Naive thymus-derived CD4-positive, alpha-beta T cell (primary cell): Measurements from ENCODE around the gene BLID. TPM values are rescaled to one million over a fixed set of nuclear protein-coding genes. Genes with fewer than 3 reads are reported as not detected.

Experiments
- ATAC-seq: fragments of 150-1000 bp; cut with Tn5 transposase; 2 replicates; pipeline ENCODE4 v1.10.0; 2021; ENCODE audit warnings: mild to moderate bottlenecking, moderate library complexity
- CTCF ChIA-PET: fragments of 350-600 bp; sonication (Branson Sonifier 250); formaldehyde crosslinking; loops from one replicate; lab custom pipeline; 2021; ENCODE audit warnings: antibody characterized with exemption; lab: Charles Lee
- POLR2A ChIA-PET: fragments of 350-600 bp; sonication (Branson Sonifier 250); formaldehyde crosslinking; loops from one replicate; lab custom pipeline; 2021; ENCODE audit warnings: antibody characterized with exemption, inconsistent platforms; lab: Charles Lee
- DNase-seq, 9 donors: peaks; one replicate each; pipeline versions ENCODE4 v3.0.0 to v3.0.0-alpha.2; 2020 to 2022; ENCODE audit warnings: mixed read lengths in 1 of 9
- H3K27ac ChIP-seq: one replicate; pipeline ENCODE4 v1.7.0; 2013; ENCODE audit warnings: mild to moderate bottlenecking, low read depth, low read length, moderate library complexity
- H3K27me3 ChIP-seq, 2 donors: one replicate each; pipeline ENCODE4 v1.7.0; 2013; ENCODE audit warnings: low read length in 2 of 2, mild to moderate bottlenecking in 2 of 2, moderate library complexity in 2 of 2; ENCODE audit not compliant: control insufficient read depth in 2 of 2, insufficient read depth in 2 of 2
- H3K36me3 ChIP-seq, 3 experiments: 1 replicate in 2 of 3; 2 replicates in 1 of 3; pipeline ENCODE4 v1.7.0; 2013; ENCODE audit warnings: low read length in 3 of 3, mild to moderate bottlenecking in 3 of 3, moderate library complexity in 1 of 3; ENCODE audit not compliant: insufficient read depth in 3 of 3, control insufficient read depth in 2 of 3
- H3K4me1 ChIP-seq, 2 donors: one replicate each; pipeline ENCODE4 v1.7.0; 2013; ENCODE audit warnings: low read length in 2 of 2, mild to moderate bottlenecking in 2 of 2, moderate library complexity in 1 of 2; ENCODE audit not compliant: control insufficient read depth in 2 of 2, insufficient read depth in 2 of 2
- H3K4me3 ChIP-seq: 2 replicates; pipeline ENCODE4 v1.7.0; 2013; ENCODE audit warnings: mild to moderate bottlenecking, low read length
- H3K9me3 ChIP-seq, 3 experiments: 1 replicate in 2 of 3; 2 replicates in 1 of 3; pipeline ENCODE4 v1.7.0; 2013; ENCODE audit warnings: low read length in 3 of 3; ENCODE audit not compliant: control insufficient read depth in 2 of 3
- H3K27ac Mint-ChIP-seq, 9 donors: one replicate each; pipeline ENCODE4 v1.8.0; 2020 to 2022; ENCODE audit warnings: mixed read lengths in 9 of 9, mild to moderate bottlenecking in 8 of 9, moderate library complexity in 5 of 9, inconsistent platforms in 2 of 9
- H3K27me3 Mint-ChIP-seq, 5 donors: one replicate each; pipeline ENCODE4 v1.8.0; 2021 to 2022; ENCODE audit warnings: mixed read lengths in 5 of 5, mild to moderate bottlenecking in 1 of 5
- H3K36me3 Mint-ChIP-seq, 5 donors: one replicate each; pipeline ENCODE4 v1.8.0; 2020 to 2022; ENCODE audit warnings: mixed read lengths in 5 of 5, mild to moderate bottlenecking in 3 of 5, inconsistent platforms in 1 of 5
- H3K4me1 Mint-ChIP-seq, 7 donors: one replicate each; pipeline ENCODE4 v1.8.0; 2020 to 2022; ENCODE audit warnings: mixed read lengths in 7 of 7, mild to moderate bottlenecking in 3 of 7, inconsistent platforms in 1 of 7
- H3K4me3 Mint-ChIP-seq, 10 donors: one replicate each; pipeline ENCODE4 v1.8.0; 2020 to 2022; ENCODE audit warnings: mild to moderate bottlenecking in 10 of 10, mixed read lengths in 10 of 10, moderate library complexity in 6 of 10, inconsistent platforms in 2 of 10
- H3K9me3 Mint-ChIP-seq, 11 donors: one replicate each; pipeline ENCODE4 v1.8.0; 2020 to 2022; ENCODE audit warnings: mixed read lengths in 11 of 11, mild to moderate bottlenecking in 4 of 11, inconsistent platforms in 1 of 11, moderate library complexity in 1 of 11
- intact Hi-C, 2 donors: fragments of 100-400 bp; cut with micrococcal nuclease; formaldehyde crosslinking; loops; one replicate each; pipeline ENCODE4 v1.15.1; 2023
- polyA plus RNA-seq, 2 donors: library from polyadenylated mRNA; unstranded; fragments of 300-500 nt; fragmentation: Illumina TruSeq; gene quantifications; one replicate each; pipeline ENCODE4 v1.2.3, GENCODE V29; 2021
- total RNA-seq, 6 experiments: library from RNA in 5 of 6; stranded (reverse) in 5 of 6; gene quantifications; 1 replicate in 5 of 6; 2 replicates in 1 of 6; pipeline ENCODE4 v1.2.3 and lab custom pipeline; 2021 to 2026

The BLID gene
- total and polyA plus RNA-seq, 7 experiments from 2014 or later, result not detected

- ATAC-seq (no peak), DNase-seq (no peak)
- no peak overlapping the region for H3K4me3 ChIP-seq
- H3K4me3 Mint-ChIP-seq, result no peak overlapping the region
- intact Hi-C loops, result no loop called here
- H3K27ac ChIP-seq, result no peak overlapping the region
- H3K36me3 Mint-ChIP-seq, result no peaks in the 10 kb centered on the region
- no peaks in the 10 kb centered on the region for H3K4me1 ChIP-seq
- peaks cover 0 to 25% (median 13%) of the 10 kb centered on the region in 5 donors for H3K27me3 Mint-ChIP-seq
- H3K36me3 ChIP-seq, result no peaks in the 10 kb centered on the region
- no peaks in the 10 kb centered on the region for H3K9me3 ChIP-seq
- H3K27ac Mint-ChIP-seq, result no peak overlapping the region
- H3K9me3 Mint-ChIP-seq, result peaks cover 0 to 5% (median 0%) of the 10 kb centered on the region in 11 donors
- POLR2A ChIA-PET, result no interaction called here
- CTCF ChIA-PET, result no interaction called here
- peaks cover 0 to 2% (median 0%) of the 10 kb centered on the region in 7 donors for H3K4me1 Mint-ChIP-seq
- H3K27me3 ChIP-seq, result no peaks in the 10 kb centered on the region
These were observed 1.0 kb downstream of the BLID start for GRCh38 chr11:122114976-122115375.

- CTCF ChIA-PET, result no interaction called here
- Mint-ChIP-seq H3K27me3 (peaks cover 0 to 30% (median 17%) of the 10 kb centered on the region in 5 donors), H3K36me3 (no peaks in the 10 kb centered on the region), H3K4me3 (no peak overlapping the region), H3K9me3 (peaks cover 0 to 10% (median 0%) of the 10 kb centered on the region in 11 donors), H3K4me1 (peaks cover 0 to 2% (median 0%) of the 10 kb centered on the region in 7 donors), H3K27ac (no peak overlapping the region)
- no peaks in the 10 kb centered on the region for H3K27me3 ChIP-seq
- intact Hi-C loops, result no loop called here
- H3K36me3 ChIP-seq, result no peaks in the 10 kb centered on the region
- ATAC-seq, result no peak
- H3K9me3 ChIP-seq, result no peaks in the 10 kb centered on the region
- no peak for DNase-seq
- H3K4me1 ChIP-seq, result no peaks in the 10 kb centered on the region
- POLR2A ChIA-PET, result no interaction called here
- no peak overlapping the region for H3K4me3 ChIP-seq
- no peak overlapping the region for H3K27ac ChIP-seq
These were observed 1.9 kb downstream of the BLID start for GRCh38 chr11:122113836-122114825.

GRCh38 chr11:122112470-122113365, 3.3 kb downstream of the BLID start:
- Mint-ChIP-seq H3K4me3 (no peak overlapping the region), H3K9me3 (peaks cover 0 to 14% (median 0%) of the 10 kb centered on the region in 11 donors), H3K4me1 (peaks cover 0 to 2% (median 0%) of the 10 kb centered on the region in 7 donors), H3K36me3 (no peaks in the 10 kb centered on the region), H3K27me3 (peaks cover 0 to 28% (median 9%) of the 10 kb centered on the region in 5 donors), H3K27ac (no peak overlapping the region)
- ChIA-PET POLR2A (no interaction called here), CTCF (no interaction called here)
- Histone ChIP-seq H3K9me3 (no peaks in the 10 kb centered on the region), H3K27ac (no peak overlapping the region), H3K4me1 (no peaks in the 10 kb centered on the region), H3K27me3 (no peaks in the 10 kb centered on the region), H3K4me3 (no peak overlapping the region), H3K36me3 (no peaks in the 10 kb centered on the region)
- intact Hi-C loops, result no loop called here
- ATAC-seq, result no peak
- DNase-seq, result no peak

- peaks cover 0 to 10% (median 0%) of the 10 kb centered on the region in 11 donors for H3K9me3 Mint-ChIP-seq
- DNase-seq (no peak), ATAC-seq (no peak)
- POLR2A ChIA-PET, result no interaction called here
- CTCF ChIA-PET, result no interaction called here
- H3K27ac ChIP-seq, result no peak overlapping the region
- no peaks in the 10 kb centered on the region for H3K4me1 ChIP-seq
- H3K36me3 Mint-ChIP-seq, result no peaks in the 10 kb centered on the region
- no peak overlapping the region for H3K27ac Mint-ChIP-seq
- peaks cover 0 to 2% (median 0%) of the 10 kb centered on the region in 7 donors for H3K4me1 Mint-ChIP-seq
- intact Hi-C loops, result no loop called here
- no peak overlapping the region for H3K4me3 Mint-ChIP-seq
- H3K27me3 Mint-ChIP-seq, result peaks cover 0 to 24% (median 18%) of the 10 kb centered on the region in 5 donors
- no peaks in the 10 kb centered on the region for H3K9me3 ChIP-seq
- H3K36me3 ChIP-seq, result no peaks in the 10 kb centered on the region
- no peaks in the 10 kb centered on the region for H3K27me3 ChIP-seq
- H3K4me3 ChIP-seq, result no peak overlapping the region
These were observed 6.1 kb downstream of the BLID start for GRCh38 chr11:122109932-122110331.

- Mint-ChIP-seq H3K36me3 (no peaks in the 10 kb centered on the region), H3K27ac (no peak overlapping the region), H3K27me3 (peaks cover 0 to 33% (median 25%) of the 10 kb centered on the region in 5 donors), H3K9me3 (peaks cover 0 to 10% (median 0%) of the 10 kb centered on the region in 11 donors), H3K4me1 (peaks cover 0 to under 1% (median 0%) of the 10 kb centered on the region in 7 donors), H3K4me3 (no peak overlapping the region)
- H3K4me3 ChIP-seq, result no peak overlapping the region
- DNase-seq (no peak), ATAC-seq (no peak)
- H3K27ac ChIP-seq, result no peak overlapping the region
- CTCF ChIA-PET, result no interaction called here
- intact Hi-C loops, result no loop called here
- H3K27me3 ChIP-seq, result no peaks in the 10 kb centered on the region
- H3K9me3 ChIP-seq, result no peaks in the 10 kb centered on the region
- H3K4me1 ChIP-seq, result no peaks in the 10 kb centered on the region
- POLR2A ChIA-PET, result no interaction called here
- H3K36me3 ChIP-seq, result no peaks in the 10 kb centered on the region
These were observed 7.2 kb downstream of the BLID start for GRCh38 chr11:122108828-122109227.

- Mint-ChIP-seq H3K9me3 (peaks cover 0 to 10% (median 0%) of the 10 kb centered on the region in 11 donors), H3K27me3 (peaks cover 0 to 33% (median 24%) of the 10 kb centered on the region in 5 donors), H3K4me3 (no peak overlapping the region), H3K4me1 (no peaks in the 10 kb centered on the region), H3K36me3 (no peaks in the 10 kb centered on the region), H3K27ac (no peak overlapping the region)
- DNase-seq (no peak), ATAC-seq (no peak)
- ChIA-PET POLR2A (no interaction called here), CTCF (no interaction called here)
- Histone ChIP-seq H3K27ac (no peak overlapping the region), H3K4me3 (no peak overlapping the region), H3K27me3 (no peaks in the 10 kb centered on the region), H3K9me3 (no peaks in the 10 kb centered on the region), H3K4me1 (no peaks in the 10 kb centered on the region), H3K36me3 (no peaks in the 10 kb centered on the region)
- intact Hi-C loops, result no loop called here
These were observed 7.7 kb downstream of the BLID start for GRCh38 chr11:122108192-122108799.
